HG03439 (cell line): Measurements from ENCODE around the gene ANKRD40.
"Not testable (repeated sequence)": the region's sequence is repeated elsewhere in the genome, so short reads cannot be mapped to it uniquely, and the experiment has no call there.

Source experiments
- ATAC-seq: cut with Tn5 transposase; IDR thresholded peaks from one replicate; pipeline ENCODE4 v1.9.1; 2021; ENCODE audit warnings: mild to moderate bottlenecking, moderate library complexity; ENCODE audit not compliant: unreplicated experiment

Gene ANKRD40

DNA sequence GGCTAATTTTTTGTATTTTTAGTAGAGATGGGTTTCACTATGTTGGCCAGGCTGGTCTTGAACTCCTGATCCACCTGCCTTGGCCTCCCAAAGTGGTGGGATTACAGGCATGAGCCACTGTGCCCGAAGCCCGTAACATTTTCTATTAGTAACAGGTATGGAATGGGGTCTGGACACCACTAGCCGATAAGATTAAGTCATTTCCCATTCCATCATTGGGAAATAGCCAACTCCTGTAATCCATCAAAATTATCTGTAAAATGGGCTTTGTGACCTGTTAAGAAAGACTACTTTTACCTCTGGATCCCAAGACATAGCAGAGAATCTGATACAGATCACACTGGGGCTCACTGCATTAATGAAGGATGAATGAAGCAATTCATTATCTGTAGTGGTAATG lies 7.8 kb upstream of the ANKRD40 start:
- ATAC-seq: no peak

DNA sequence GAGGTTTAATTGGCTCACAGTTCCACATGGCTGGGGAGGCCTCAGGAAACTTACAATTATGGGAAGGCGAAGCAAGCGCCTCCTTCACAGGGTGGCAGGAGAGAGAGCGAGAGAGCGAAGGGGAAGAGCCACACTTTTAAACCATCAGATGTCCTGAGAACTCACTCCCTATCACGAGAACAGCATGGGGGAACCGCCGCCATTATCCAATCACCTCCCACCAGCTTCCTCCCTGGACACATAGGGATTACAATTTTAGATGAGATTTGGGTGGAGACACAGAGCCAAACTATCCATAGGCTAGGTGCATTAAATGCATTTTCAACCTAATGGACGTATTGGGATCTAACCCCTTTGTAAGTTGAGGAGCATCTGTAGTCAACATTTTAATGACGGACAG lies 4.9 kb upstream of the ANKRD40 start:
- ATAC-seq: no peak

DNA sequence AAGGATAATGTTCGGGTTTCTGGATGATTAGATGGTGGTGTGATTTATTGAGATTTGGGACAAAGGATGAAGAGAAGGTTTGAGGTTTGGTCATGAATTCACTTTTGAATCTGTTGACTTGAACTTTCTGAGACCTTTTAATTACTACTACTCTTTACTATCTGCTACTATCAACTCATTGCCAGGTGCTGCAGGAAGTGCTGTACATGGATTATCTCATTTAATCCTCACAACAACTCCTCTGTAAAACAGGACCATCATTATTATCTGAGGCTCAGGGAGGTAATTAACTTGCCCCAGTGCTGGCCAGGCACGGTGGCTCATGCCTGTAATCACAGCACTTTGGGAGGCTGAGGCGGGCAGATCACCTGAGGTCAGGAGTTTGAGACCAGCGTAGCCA lies 2.9 kb upstream of the ANKRD40 start:
- ATAC-seq: no peak

DNA sequence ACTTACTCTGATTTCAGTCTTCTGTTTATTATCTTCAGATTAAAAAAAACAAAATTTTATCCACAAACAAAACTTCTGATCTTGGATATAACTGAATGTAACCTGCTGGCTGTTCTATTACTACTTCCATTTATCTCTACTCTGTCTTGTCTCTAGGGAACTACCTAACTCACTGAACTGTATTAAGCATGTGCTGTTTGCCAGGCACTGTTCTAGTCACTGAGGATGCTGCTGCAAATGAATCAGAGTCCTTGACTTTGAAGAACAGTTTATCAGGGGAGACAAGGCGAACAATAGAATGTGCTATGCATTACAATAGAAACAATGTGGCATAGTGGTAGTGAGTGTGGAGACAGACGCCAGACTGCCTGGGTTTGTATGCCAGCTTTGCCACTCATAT lies 2.3 kb upstream of the ANKRD40 start:
- no peak for ATAC-seq

DNA sequence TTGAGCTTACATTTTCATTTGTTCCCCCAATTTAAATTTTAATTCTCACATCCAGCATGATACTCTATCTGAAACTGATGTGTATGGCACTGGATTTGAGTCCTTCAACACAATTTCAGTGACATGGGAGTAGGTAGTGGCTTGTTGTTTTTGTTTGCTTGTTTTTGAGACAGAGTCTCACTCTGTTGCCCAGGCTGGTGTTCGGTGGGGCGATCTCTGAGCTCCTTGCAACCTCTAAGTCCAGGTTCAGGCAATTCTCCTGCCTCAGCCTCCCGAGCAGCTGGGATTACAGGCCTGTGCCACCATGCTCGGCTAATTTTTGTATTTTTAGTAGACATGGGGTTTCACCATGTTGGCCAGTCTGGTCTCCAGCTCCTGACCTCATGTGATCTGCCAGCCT lies 1.3 kb upstream of the ANKRD40 start:
- not testable (repeated sequence) for ATAC-seq

DNA sequence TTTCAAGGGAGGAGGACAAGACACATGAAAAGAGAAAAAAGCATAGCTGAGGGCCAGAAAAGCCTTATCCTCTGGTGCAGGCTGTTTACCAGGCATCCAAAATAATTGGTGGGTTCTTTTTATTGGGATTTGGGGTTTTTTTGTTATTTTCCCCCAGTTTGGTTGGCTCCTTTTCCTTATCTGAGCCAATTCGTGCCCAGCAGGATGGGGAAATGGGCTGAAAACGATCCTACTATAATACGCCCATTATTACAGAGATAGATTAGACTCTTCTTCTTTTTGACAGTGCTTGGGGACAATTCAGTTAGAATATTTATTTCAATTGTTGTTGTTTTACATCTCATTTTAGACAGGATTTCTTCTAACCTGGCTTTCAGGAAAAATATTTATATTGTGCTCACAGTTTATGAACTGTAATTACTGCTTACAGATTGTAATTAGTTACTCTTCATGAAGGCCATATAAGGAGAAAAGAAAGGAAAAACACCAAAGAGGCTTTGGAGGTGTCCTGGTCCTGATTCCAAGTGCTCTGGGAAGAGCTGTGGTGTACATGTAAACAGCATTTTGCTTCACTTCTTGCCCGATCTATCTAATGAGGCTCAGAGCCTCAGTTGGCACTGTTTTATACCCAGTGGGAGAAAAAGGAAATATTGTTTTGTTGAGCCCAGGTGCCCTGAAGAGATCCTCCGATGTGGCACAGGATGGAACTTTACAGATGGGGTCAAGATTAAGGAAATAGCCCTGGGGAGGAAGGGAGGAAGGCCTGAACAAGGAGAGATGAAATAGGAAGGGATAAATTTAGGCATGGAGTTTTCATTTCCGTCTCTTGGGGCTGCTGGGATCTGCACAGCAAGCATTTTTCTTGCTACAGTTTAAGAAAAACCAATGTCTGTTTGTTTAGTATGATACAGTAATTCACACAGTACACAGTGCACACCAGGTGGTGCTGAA lies 611 bp upstream of the ANKRD40 start:
- no peak for ATAC-seq

DNA sequence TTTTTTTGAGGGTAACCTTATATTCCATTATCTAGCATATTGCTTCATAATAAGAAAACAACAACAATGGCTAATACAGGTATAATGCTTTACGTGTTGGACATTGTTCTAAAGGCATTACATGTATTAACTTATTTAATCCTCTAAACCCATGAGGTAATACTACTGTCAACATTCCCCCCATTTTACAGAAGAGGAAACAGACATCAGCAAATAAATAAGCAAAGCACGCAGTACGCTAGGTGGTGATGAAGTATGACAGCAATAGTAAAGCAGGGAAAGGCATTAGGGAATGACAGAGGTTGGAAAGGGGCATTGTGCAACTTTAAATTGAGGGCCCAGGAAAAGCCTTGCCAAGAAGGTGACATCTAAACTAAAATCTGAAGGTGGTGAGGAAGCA lies 4.6 kb downstream of the ANKRD40 start:
- ATAC-seq: no peak

DNA sequence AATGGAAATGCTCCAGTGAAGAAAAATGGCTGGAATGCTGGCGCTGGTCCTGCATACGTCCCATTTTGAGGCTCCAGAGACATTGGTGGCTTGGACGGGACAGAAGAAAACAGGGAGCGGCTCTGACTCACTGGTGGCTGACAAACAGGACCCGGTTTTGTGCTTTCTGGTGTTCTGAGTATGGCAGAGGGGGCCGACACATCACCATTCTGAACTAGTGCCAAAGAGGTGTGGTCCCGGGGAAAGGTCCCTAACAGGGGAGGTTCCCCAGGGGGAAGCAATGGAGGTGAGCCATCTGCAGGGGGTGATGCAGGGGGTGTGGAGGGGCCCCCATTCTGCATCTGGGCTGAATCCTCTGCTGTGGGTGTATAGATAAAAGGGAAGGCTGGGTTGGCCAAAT lies 8.3 kb downstream of the ANKRD40 start:
- no peak for ATAC-seq

DNA sequence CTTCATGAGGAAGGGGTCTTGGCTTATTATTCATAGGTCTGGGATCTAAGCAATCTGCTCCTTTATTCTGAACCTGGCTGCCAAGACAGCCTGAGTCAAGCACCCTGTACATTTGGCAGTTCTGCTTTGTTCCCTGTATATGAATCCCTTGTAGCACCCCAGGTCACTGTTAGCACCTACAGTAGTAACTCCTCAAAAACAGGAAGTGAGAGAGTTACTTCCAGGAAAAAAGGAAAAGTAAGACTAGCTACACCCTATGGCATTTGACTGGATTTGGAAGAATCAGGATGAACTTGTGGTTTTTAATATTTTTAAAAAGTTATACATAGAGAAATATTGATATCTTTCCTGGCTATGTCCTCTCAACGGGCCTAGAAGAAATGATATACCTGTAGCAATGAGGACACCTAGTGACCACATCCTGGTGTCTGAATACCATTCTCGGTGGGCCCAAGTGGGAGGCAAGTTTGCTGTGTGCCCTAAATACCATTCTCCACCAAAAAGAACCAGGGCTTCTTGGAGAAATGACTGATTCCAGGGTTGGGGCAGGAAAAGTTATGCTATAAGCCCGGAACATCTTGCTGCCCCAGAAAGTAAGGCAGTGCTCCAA lies 9.9 kb downstream of the ANKRD40 start:
- no peak for ATAC-seq

DNA sequence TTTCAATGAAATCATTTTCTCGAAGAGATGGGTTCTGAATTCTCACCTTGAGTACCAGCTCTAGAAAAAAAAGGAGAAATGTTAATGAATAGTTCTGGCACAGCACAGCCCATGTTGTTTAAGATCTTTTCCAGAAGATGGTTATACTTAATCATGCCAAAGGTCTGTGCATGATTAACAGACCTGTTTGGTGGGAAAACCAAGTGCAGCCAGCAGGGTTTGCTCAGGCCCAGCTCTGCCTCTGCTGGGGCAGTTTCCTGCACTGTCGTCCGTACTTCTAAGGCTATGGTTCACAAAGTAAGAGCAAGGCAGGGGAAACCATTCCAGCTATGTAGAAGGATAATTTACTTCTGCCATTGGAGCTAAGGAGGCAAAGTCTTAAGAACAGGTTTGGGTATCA lies 10.7 kb downstream of the ANKRD40 start:
- no peak for ATAC-seq

DNA sequence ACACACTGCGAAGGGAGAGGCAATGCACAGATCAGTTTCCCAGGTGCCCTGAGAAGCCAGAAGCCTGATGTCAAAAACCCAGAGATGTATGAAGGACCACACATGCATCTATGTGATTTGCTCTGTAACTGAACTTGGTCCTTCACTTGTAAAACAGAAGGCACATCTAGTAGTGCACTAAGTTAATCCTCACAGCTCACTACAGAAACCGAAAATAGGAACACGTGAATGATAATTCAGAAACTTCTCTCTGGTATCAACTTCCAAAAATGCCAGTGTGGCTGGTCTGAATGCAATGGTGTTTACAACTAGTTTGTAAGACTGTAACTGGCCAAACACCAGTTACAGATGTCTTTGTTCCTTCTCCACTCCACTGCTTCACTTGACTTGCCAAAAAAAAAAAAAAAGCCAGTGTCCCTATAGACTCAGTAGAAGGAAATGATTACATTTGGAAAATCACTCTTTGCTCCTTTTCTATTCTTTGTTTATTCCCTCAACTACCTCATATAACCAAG lies 11.3 kb downstream of the ANKRD40 start:
- ATAC-seq: no peak

DNA sequence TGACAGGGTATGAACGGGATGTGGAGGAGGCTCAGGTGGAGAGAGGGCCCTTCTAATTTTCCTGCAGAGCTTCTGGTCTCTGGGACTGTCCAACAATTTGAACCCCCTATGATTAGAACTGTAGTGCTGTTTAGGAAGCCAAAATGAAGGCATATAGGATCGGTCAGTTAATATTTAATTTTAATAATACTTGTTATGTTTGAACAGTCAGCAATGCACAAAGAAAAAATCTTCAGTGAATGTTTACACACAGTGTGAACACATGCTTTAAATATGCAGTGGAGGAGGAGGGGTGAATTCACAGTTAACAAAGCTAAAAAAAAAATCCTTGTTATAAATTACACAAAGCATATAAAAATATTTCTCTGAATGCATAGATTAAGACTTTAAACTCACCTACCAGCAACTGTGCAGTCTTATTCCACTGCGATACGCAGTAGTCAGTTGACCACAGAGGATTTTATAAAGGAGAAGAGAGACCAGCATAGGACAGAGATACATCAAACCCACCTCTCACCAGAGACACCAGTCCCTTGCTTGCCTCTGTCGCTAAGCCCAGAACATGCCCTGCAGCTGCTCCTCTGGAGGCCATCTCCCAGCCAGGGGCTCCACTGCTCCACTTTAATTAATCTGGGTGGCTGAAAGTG lies 14.6 kb downstream of the ANKRD40 start:
- no peak for ATAC-seq

DNA sequence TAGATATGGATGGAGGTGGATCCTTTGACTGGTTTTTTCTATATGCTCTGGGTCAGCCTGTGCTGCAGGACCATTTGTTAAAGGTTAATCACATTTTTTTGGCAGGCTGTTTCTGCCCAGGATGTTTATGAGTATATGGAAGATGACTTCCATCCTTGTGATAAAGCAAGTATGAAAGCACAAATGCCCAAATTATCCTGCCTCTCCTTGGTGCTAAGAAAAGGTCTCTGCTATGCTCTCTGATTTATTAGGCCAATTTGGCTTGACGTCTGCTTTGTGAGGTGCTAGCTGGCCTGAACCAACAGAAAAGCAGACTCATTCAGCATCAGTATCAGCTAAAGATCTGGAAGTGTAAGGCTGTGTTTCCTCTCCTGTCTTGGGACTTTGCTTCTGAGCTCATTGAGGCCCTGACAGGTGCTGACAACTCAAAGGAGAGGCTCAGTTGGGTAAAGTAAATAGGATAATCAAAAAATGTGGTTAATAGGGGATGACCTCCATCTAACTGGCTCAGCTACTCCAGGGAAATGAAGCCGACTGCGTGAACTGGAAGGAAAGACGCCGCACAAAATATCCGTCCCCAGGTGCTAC lies 15.2 kb downstream of the ANKRD40 start:
- no peak for ATAC-seq

DNA sequence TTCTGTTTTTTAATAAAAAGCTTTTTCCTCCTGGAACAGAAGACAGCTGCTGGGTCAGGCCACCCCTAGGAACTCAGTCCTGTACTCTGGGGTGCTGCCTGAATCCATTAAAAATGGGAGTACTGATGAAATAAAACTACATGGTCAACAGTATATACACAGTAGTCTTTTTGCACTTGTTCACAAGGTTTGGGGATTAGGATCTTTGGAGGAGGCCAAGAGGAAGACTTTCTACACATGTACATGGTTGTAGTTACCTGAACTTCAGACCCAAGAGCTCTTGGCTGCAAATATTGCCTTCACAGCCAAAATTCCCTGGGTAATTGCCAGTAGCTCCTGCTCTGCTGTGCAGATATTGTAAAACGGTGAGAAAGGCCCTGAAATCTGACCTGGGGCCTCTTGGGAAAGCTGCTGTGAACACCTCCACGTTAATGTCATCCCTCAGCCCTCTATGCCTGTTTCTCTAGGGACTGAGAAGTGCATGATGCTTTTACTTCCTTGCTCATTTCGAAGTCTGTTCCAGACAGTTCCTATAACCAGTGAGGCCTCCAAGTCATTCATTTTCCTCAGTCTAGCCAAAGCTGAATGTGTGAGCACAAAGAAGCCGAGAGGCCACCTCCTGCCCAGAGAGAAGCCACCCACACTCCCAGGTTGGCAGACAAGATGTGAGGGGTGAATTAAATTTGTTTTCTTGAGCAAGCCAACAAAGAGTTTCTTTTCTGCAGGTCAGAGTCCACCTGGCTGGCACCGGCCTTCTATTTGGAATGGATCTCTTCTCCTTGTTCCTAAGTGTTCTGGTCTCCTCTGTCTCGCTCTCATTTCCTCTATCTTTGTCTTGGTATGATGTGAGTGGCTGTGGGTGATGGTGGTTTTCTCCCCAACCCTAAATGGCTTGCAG lies 15.9 kb downstream of the ANKRD40 start:
- ATAC-seq: no peak

DNA sequence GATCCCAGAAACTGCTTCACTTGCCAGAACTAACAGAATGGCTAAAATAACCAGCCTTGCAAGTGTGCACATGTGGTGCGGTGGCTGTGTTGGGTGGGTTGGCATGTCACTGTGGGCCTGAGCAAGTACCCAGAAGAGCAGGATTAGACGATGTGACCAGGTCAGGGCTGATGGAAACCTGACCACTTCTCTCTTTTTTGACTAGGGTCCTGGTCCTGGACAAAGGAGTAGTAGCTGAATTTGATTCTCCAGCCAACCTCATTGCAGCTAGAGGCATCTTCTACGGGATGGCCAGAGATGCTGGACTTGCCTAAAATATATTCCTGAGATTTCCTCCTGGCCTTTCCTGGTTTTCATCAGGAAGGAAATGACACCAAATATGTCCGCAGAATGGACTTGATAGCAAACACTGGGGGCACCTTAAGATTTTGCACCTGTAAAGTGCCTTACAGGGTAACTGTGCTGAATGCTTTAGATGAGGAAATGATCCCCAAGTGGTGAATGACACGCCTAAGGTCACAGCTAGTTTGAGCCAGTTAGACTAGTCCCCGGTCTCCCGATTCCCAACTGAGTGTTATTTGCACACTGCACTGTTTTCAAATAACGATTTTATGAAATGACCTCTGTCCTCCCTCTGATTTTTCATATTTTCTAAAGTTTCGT lies 16.7 kb downstream of the ANKRD40 start:
- no peak for ATAC-seq

DNA sequence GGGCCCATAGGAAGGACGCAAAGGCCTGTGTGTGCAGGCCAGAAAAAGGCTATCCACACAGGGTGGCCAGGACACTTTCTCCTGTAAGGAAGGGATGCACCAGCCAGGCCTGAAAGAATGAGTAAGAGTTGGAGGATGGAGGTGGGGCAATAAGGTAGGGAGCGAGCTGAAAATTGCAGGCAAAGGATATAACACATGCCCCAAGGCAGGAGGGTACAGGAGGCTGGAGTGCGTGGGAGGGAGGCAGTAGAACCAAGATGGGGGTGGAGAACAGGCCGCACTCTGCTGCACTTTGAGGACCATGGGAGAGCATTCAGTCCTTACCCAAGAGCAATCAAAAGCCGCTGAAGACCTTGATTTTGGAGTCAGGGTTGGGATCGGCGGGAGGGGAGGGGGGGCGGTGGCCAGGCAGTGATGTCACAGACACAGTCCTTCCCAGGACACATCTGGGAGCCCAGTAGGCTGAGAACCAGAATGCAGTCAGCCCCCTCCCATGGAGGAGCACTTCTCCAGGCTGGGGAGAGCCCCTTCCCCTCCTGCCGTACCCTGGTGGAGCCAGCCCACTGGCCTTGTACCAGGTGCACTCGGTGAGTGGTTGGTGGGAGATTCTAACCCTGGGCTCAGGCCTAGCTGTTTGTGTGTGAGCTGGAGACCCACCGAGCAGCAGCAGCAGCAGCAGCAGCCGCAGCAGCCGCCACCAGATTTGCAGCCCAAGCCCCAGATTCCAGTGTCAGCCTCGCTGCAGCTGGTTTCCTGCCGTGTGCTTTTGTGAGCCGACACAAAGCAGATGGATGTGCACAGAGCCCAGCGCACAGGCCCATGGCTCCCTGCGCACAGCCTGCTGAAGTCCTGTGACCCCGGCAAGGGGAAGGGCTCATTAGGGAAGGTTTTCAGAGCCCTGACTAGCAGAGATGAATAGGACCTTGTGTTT lies 17.5 kb downstream of the ANKRD40 start:
- no peak for ATAC-seq

DNA sequence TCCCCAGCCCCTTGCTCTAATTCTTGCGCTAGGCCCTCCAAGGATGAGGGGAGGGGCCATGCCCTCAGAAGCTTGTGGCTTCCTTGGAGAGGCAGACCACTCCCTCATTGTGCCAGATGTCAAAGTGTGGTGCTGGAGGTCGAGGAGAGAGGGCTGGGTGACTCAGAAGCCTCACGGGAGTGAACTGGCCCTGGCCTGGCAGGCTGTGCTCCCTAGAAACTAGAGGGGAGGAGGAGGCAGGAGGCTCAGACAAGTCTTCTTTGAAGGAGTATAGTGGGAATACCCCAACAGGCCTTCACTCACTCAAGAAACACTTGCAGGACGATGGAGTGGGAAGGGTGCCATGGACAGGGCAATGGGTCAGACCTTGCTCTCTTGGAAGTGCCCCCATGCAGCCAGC lies 18.5 kb downstream of the ANKRD40 start:
- ATAC-seq: no peak

DNA sequence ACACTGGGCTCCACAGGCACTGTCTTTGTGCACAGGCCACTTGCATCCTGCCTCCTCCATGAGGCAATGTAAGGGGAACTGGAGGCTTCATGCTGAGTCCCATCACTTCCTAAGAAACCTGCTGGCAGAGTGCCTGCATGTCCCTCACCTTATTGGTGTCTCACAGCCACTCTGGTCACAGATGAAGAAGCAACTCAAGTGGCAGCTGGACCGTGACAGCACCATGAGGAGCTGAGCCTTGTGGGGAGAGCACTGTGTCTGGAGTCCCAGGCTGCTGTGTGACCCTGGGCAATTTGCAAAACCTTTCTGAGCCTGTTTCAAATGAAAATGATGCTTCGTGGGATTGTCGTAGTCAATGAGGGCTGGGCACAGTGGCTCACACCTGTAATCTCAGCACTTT lies 19.5 kb downstream of the ANKRD40 start:
- no peak for ATAC-seq
